HepG2 (cell line): ENCODE results near the gene GRID1. TPM values are rescaled to one million over a fixed set of nuclear protein-coding genes. Genes with fewer than 3 reads are reported as not detected.

Experiments
- ATAC-seq: fragments of 200-7000 bp; cut with Tn5 transposase; 3 replicates; pipeline ENCODE4 v1.9.1; 2020; ENCODE audit warnings: mild to moderate bottlenecking, moderate library complexity
- BruUV-seq: library from RNA; stranded (reverse); fragments of 400-500 nt; replicated peaks from 2 replicates; lab custom pipeline; 2021; lab: Mats Ljungman, UMichigan
- CTCF ChIA-PET: fragments of 300-600 bp; formaldehyde crosslinking; extraction: SDS; loops from one replicate; lab custom pipeline; 2021; ENCODE audit warnings: low total read pairs, inconsistent platforms, low intra/inter-chr PET ratio; lab: Yijun Ruan, JAX
- POLR2A ChIA-PET: fragments of 350-600 bp; sonication (Branson Sonifier 250); formaldehyde crosslinking; loops from one replicate; lab custom pipeline; 2020; ENCODE audit warnings: antibody characterized with exemption, inconsistent platforms; lab: Yijun Ruan, JAX
- DNase-seq: peaks from one replicate; pipeline ENCODE4 v3.0.0-alpha.2; 2015; ENCODE audit warnings: low spot score
- FAIRE-seq: peaks from 3 replicates; lab custom pipeline; 2011; peaks lifted over from hg19 to GRCh38; lab: Jason Lieb, UNC
- H2AFZ ChIP-seq: one replicate; pipeline ENCODE4 v1.6.1; 2011; ENCODE audit warnings: low read length, inconsistent platforms
- H3K27ac ChIP-seq: fragments of 300-600 bp; 3 replicates; pipeline ENCODE4 v1.8.0; 2011; ENCODE audit warnings: mixed run types, mild to moderate bottlenecking, mixed read lengths, low read length, inconsistent platforms; ENCODE audit not compliant: insufficient read depth; ENCODE audit errors: extremely low read length
- H3K27me3 ChIP-seq, 2 experiments: fragments of 200-600 bp in 1 of 2; 2 replicates in 1 of 2; 3 replicates in 1 of 2; pipeline versions ENCODE4 v1.6.0 to v1.8.0; 2011; ENCODE audit warnings: low read length in 2 of 2, mild to moderate bottlenecking in 2 of 2, moderate library complexity in 2 of 2, inconsistent platforms in 1 of 2; ENCODE audit not compliant: insufficient read depth in 2 of 2, control insufficient read depth in 1 of 2
- H3K36me3 ChIP-seq, 2 experiments: fragments of 200-600 bp in 1 of 2; replicated peaks in 1 of 2; 2 replicates in 1 of 2; 3 replicates in 1 of 2; pipeline versions ENCODE4 v1.5.1 to v1.8.0; 2011; ENCODE audit warnings: low read length in 2 of 2, inconsistent platforms in 1 of 2; ENCODE audit not compliant: insufficient read depth in 2 of 2, control insufficient read depth in 1 of 2
- H3K4me1 ChIP-seq: 2 replicates; pipeline ENCODE4 v1.5.1; 2012; ENCODE audit warnings: low read length, inconsistent platforms; ENCODE audit not compliant: insufficient read depth
- H3K4me2 ChIP-seq: 2 replicates; pipeline ENCODE4 v1.6.0; 2011; ENCODE audit warnings: low read depth, low read length, inconsistent platforms
- H3K4me3 ChIP-seq, 3 experiments: fragments of 200-600 bp in 1 of 3; sonication (generic), shearing (Covaris generic) in 1 of 3; replicated peaks in 1 of 3; 2 replicates each; pipeline ENCODE4 v1.5.1; 2011 to 2016; ENCODE audit warnings: low read length in 3 of 3, inconsistent platforms in 2 of 3, low read depth in 2 of 3, mild to moderate bottlenecking in 2 of 3, control low read depth in 1 of 3, mixed read lengths in 1 of 3; ENCODE audit not compliant: insufficient read depth in 1 of 3
- H3K79me2 ChIP-seq: one replicate; pipeline ENCODE4 v1.6.1; 2011; ENCODE audit warnings: low read length, inconsistent platforms; ENCODE audit not compliant: insufficient read depth
- H3K9ac ChIP-seq: 2 replicates; pipeline ENCODE4 v1.6.0; 2011; ENCODE audit warnings: mild to moderate bottlenecking, low read depth, low read length, inconsistent platforms; ENCODE audit not compliant: insufficient read depth
- H3K9me3 ChIP-seq: 2 replicates; pipeline ENCODE4 v1.5.1; 2012; ENCODE audit warnings: mild to moderate bottlenecking, low read length
- H4K20me1 ChIP-seq: 2 replicates; pipeline ENCODE4 v1.6.0; 2011; ENCODE audit warnings: inconsistent platforms, mild to moderate bottlenecking, low read length, moderate library complexity; ENCODE audit not compliant: insufficient read depth
- ARNT2 ChIP-seq: sonication (generic); formaldehyde crosslinking; IDR thresholded peaks from 2 replicates; pipeline ENCODE4 v1.8.0; 2022; ENCODE audit warnings: mild to moderate bottlenecking, low read depth, missing genetic modification reagents, moderate library complexity
- FIP1L1 ChIP-seq: fragments of 200-400 bp; formaldehyde crosslinking; IDR thresholded peaks from 2 replicates; pipeline ENCODE4 v1.6.1; 2018; ENCODE audit warnings: low read depth, mild to moderate bottlenecking, low read length, moderate library complexity, borderline replicate concordance; ENCODE audit not compliant: insufficient read depth
- FOSL2 ChIP-seq: sonication (generic); formaldehyde crosslinking; IDR thresholded peaks from 2 replicates; pipeline ENCODE4 v1.4.0; 2020; ENCODE audit warnings: missing genetic modification reagents
- FOXJ3 ChIP-seq: sonication (generic); formaldehyde crosslinking; IDR thresholded peaks from 2 replicates; pipeline ENCODE4 v1.4.0; 2020; ENCODE audit warnings: missing genetic modification reagents, mild to moderate bottlenecking, borderline replicate concordance
- GATA4 ChIP-seq: sonication (generic); IDR thresholded peaks from 2 replicates; pipeline ENCODE4 v1.6.1; 2016; ENCODE audit warnings: antibody characterized with exemption, low read depth, borderline replicate concordance
- HNF1A ChIP-seq, 2 experiments: sonication (generic) in 1 of 2; formaldehyde crosslinking in 1 of 2; IDR thresholded peaks; 2 replicates each; pipeline versions ENCODE4 v1.4.0 to v1.6.1; 2016 to 2020; ENCODE audit warnings: borderline replicate concordance in 1 of 2, low read depth in 1 of 2, mild to moderate bottlenecking in 1 of 2, missing genetic modification reagents in 1 of 2
- RFXAP ChIP-seq: sonication (generic); formaldehyde crosslinking; IDR thresholded peaks from 2 replicates; pipeline ENCODE4 v1.4.0; 2020; ENCODE audit warnings: missing genetic modification reagents, borderline replicate concordance
- TAF1 ChIP-seq: sonication (generic); formaldehyde crosslinking; IDR thresholded peaks from 2 replicates; pipeline ENCODE4 v1.4.0; 2020; ENCODE audit warnings: missing genetic modification reagents
- YEATS4 ChIP-seq: sonication (generic); formaldehyde crosslinking; IDR thresholded peaks from 2 replicates; pipeline ENCODE4 v1.4.0; 2020; ENCODE audit warnings: missing genetic modification reagents, borderline replicate concordance
- ZNF264 ChIP-seq: sonication (generic); formaldehyde crosslinking; IDR thresholded peaks from 2 replicates; pipeline ENCODE4 v1.4.0; 2020; ENCODE audit warnings: missing genetic modification reagents
- ZNF331 ChIP-seq: sonication (generic); formaldehyde crosslinking; IDR thresholded peaks from 2 replicates; pipeline ENCODE4 v1.4.0; 2020; ENCODE audit warnings: missing genetic modification reagents
- ZNF709 ChIP-seq: sonication (generic); formaldehyde crosslinking; IDR thresholded peaks from 2 replicates; pipeline ENCODE4 v1.5.0; 2020; ENCODE audit warnings: mild to moderate bottlenecking, missing genetic modification reagents
- WGBS: methylation state at CpG from one replicate; pipeline ENCODE4 v1.1.6; 2017; ENCODE audit warnings: low lambda C conversion rate; 5-methylcytosine and 5-hydroxymethylcytosine counted together
- in situ Hi-C: cut with HindIII; loops from 2 replicates; pipeline ENCODE4 v1.10.0; 2017; ENCODE audit warnings: low pct_unique_long_range_greater_than_20kb; ENCODE audit not compliant: extremely low pct_ligation_motif_present
- intact Hi-C: fragments of 100-400 bp; cut with micrococcal nuclease; formaldehyde crosslinking; loops from one replicate; pipeline ENCODE4 v1.10.0; 2022; ENCODE audit not compliant: unreplicated experiment
- polyA plus RNA-seq, 8 experiments: library from polyadenylated mRNA; depleted of rRNA in 3 of 8; stranded (reverse) in 7 of 8; unstranded in 1 of 8; fragments of >200 nt; fragmentation: Illumina TruSeq in 4 of 8; extraction: Trizol in 4 of 8; gene quantifications; 2 replicates each; pipeline versions ENCODE4 v1.2.1 to v1.2.3, GENCODE V29; 2011 to 2016; ENCODE audit warnings: low read depth in 4 of 8, missing spikeins in 1 of 8, mixed read lengths in 1 of 8; ENCODE audit not compliant: insufficient read depth in 1 of 8
- total RNA-seq, 5 experiments: library from RNA; depleted of rRNA; stranded (reverse); fragments of >200 nt; fragmentation: Illumina TruSeq; extraction: Trizol; gene quantifications; 2 replicates each; pipeline ENCODE4 v1.2.3, GENCODE V29; 2016; ENCODE audit warnings: low read depth in 1 of 5
- TF ChIP-seq, protein P1 (sequence below): sonication (generic); formaldehyde crosslinking; IDR thresholded peaks from 2 replicates; pipeline ENCODE4 v1.5.1; 2020; ENCODE audit warnings: mild to moderate bottlenecking, missing genetic modification reagents, borderline replicate concordance
- TF ChIP-seq, protein P2 (sequence below): IDR thresholded peaks from 2 replicates; pipeline ENCODE4 v1.6.1; 2016; ENCODE audit warnings: missing compliant biosample characterization, missing genetic modification reagents, borderline replicate concordance

GRID1 gene
- total and polyA plus RNA-seq, 2 of the 13 experiments (the other 11 are each of a cell fraction or from before 2014, with no cell fraction given), result 0.05 TPM; not detected in 1

- Histone ChIP-seq H3K36me3 (no peaks in the 10 kb centered on the region), H3K27me3 (no peaks in the 10 kb centered on the region; a peak in 2 of 5 replicates), H3K9me3 (no peaks in the 10 kb centered on the region), H3K4me3 (no peak overlapping the region), H3K79me2 (no peaks in the 10 kb centered on the region), H3K27ac (no peak overlapping the region), H3K9ac (no peak overlapping the region), H3K4me2 (no peak overlapping the region), H4K20me1 (no peaks in the 10 kb centered on the region), H2AFZ (no peak overlapping the region), H3K4me1 (no peaks in the 10 kb centered on the region)
- no TSS peak for BruUV-seq
- no peak for FAIRE-seq
- intact Hi-C loops, result no loop called here
- no peak for DNase-seq
- 0% methylated on average over 1 of the region's 1 CpG for WGBS
- ATAC-seq, result no peak
- ChIA-PET POLR2A (no interaction called here), CTCF (no interaction called here)
- in situ Hi-C loops, result no loop called here
- TF ChIP-seq, protein P1, sequence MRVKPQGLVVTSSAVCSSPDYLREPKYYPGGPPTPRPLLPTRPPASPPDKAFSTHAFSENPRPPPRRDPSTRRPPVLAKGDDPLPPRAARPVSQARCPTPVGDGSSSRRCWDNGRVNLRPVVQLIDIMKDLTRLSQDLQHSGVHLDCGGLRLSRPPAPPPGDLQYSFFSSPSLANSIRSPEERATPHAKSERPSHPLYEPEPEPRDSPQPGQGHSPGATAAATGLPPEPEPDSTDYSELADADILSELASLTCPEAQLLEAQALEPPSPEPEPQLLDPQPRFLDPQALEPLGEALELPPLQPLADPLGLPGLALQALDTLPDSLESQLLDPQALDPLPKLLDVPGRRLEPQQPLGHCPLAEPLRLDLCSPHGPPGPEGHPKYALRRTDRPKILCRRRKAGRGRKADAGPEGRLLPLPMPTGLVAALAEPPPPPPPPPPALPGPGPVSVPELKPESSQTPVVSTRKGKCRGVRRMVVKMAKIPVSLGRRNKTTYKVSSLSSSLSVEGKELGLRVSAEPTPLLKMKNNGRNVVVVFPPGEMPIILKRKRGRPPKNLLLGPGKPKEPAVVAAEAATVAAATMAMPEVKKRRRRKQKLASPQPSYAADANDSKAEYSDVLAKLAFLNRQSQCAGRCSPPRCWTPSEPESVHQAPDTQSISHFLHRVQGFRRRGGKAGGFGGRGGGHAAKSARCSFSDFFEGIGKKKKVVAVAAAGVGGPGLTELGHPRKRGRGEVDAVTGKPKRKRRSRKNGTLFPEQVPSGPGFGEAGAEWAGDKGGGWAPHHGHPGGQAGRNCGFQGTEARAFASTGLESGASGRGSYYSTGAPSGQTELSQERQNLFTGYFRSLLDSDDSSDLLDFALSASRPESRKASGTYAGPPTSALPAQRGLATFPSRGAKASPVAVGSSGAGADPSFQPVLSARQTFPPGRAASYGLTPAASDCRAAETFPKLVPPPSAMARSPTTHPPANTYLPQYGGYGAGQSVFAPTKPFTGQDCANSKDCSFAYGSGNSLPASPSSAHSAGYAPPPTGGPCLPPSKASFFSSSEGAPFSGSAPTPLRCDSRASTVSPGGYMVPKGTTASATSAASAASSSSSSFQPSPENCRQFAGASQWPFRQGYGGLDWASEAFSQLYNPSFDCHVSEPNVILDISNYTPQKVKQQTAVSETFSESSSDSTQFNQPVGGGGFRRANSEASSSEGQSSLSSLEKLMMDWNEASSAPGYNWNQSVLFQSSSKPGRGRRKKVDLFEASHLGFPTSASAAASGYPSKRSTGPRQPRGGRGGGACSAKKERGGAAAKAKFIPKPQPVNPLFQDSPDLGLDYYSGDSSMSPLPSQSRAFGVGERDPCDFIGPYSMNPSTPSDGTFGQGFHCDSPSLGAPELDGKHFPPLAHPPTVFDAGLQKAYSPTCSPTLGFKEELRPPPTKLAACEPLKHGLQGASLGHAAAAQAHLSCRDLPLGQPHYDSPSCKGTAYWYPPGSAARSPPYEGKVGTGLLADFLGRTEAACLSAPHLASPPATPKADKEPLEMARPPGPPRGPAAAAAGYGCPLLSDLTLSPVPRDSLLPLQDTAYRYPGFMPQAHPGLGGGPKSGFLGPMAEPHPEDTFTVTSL (CRISPR knock-in tag), result no peak
- TF ChIP-seq YEATS4 (CRISPR knock-in tag) (no peak), ZNF331 (CRISPR knock-in tag) (no peak), ARNT2 (CRISPR knock-in tag) (no peak), GATA4 (no peak), ZNF264 (CRISPR knock-in tag) (no peak), FOXJ3 (CRISPR knock-in tag) (no peak), TAF1 (CRISPR knock-in tag) (no peak), HNF1A (IDR thresholded peaks at IDR 0.05; ENCODE audit: low read depth) (no peak), HNF1A (CRISPR knock-in tag; IDR thresholded peaks at IDR 0.05; ENCODE audit: borderline replicate concordance) (no peak), RFXAP (CRISPR knock-in tag) (no peak), FOSL2 (CRISPR knock-in tag) (no peak), FIP1L1 (no peak), ZNF709 (CRISPR knock-in tag) (no peak)
- TF ChIP-seq, protein P2, sequence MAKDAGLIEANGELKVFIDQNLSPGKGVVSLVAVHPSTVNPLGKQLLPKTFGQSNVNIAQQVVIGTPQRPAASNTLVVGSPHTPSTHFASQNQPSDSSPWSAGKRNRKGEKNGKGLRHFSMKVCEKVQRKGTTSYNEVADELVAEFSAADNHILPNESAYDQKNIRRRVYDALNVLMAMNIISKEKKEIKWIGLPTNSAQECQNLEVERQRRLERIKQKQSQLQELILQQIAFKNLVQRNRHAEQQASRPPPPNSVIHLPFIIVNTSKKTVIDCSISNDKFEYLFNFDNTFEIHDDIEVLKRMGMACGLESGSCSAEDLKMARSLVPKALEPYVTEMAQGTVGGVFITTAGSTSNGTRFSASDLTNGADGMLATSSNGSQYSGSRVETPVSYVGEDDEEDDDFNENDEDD (CRISPR knock-in tag), result no peak
Measured at GRCh38 chr10:85986777-85987176, 379.8 kb downstream of the GRID1 start.
